HepG2 (cell line): Measurements from ENCODE around the gene HTRA2. TPM values are rescaled to one million over a fixed set of nuclear protein-coding genes. Genes with fewer than 3 reads are reported as not detected.

Source experiments
- AGO1 ChIP-seq: fragments of 200-400 bp; formaldehyde crosslinking; IDR thresholded peaks from 2 replicates; pipeline ENCODE4 v1.6.1; 2017; ENCODE audit warnings: mild to moderate bottlenecking, low read depth, low read length, moderate library complexity; ENCODE audit not compliant: poor library complexity, severe bottlenecking
- ATF7-NPFF ChIP-seq: sonication (generic); formaldehyde crosslinking; IDR thresholded peaks from 2 replicates; pipeline ENCODE4 v1.8.1; 2023; ENCODE audit warnings: mild to moderate bottlenecking, low read depth, missing genetic modification reagents, moderate library complexity
- BRD4 ChIP-seq: sonication (generic); formaldehyde crosslinking; IDR thresholded peaks from 2 replicates; pipeline ENCODE4 v1.4.0; 2020; ENCODE audit warnings: missing genetic modification reagents
- CEBPG ChIP-seq: IDR thresholded peaks from 2 replicates; pipeline ENCODE4 v1.6.1; 2016
- GZF1 ChIP-seq: sonication (generic); formaldehyde crosslinking; IDR thresholded peaks from 2 replicates; pipeline ENCODE4 v1.5.1; 2020; ENCODE audit warnings: mild to moderate bottlenecking, missing genetic modification reagents
- HNRNPK ChIP-seq: fragments of 200-400 bp; formaldehyde crosslinking; IDR thresholded peaks from 2 replicates; pipeline ENCODE4 v1.6.1; 2018; ENCODE audit warnings: low read length, low read depth, moderate library complexity, mild to moderate bottlenecking; ENCODE audit not compliant: poor library complexity, severe bottlenecking
- HNRNPLL ChIP-seq: fragments of 200-400 bp; formaldehyde crosslinking; IDR thresholded peaks from 2 replicates; pipeline ENCODE4 v1.6.1; 2017; ENCODE audit warnings: mild to moderate bottlenecking, low read depth, low read length; ENCODE audit not compliant: poor library complexity, severe bottlenecking
- KMT2A ChIP-seq: sonication (generic); formaldehyde crosslinking; IDR thresholded peaks from 2 replicates; pipeline ENCODE4 v1.4.0; 2020; ENCODE audit warnings: missing genetic modification reagents
- LCORL ChIP-seq, 2 experiments: fragments of 450-650 bp in 1 of 2; sonication (generic) in 1 of 2; formaldehyde crosslinking in 1 of 2; IDR thresholded peaks; 2 replicates each; pipeline versions ENCODE4 v1.5.0 to v1.6.1; 2017 to 2020; ENCODE audit warnings: antibody characterized with exemption in 1 of 2, missing genetic modification reagents in 1 of 2
- MTF1 ChIP-seq: sonication (generic); formaldehyde crosslinking; IDR thresholded peaks from 2 replicates; pipeline ENCODE4 v1.5.0; 2020; ENCODE audit warnings: missing genetic modification reagents
- RXRA ChIP-seq: sonication (generic); formaldehyde crosslinking; IDR thresholded peaks from 2 replicates; pipeline ENCODE4 v1.5.1; 2020; ENCODE audit warnings: missing genetic modification reagents
- TARDBP ChIP-seq: sonication (generic); formaldehyde crosslinking; IDR thresholded peaks from 2 replicates; pipeline ENCODE4 v1.8.0; 2022; ENCODE audit warnings: mild to moderate bottlenecking, missing genetic modification reagents
- ZNF225 ChIP-seq: sonication (generic); formaldehyde crosslinking; IDR thresholded peaks from 2 replicates; pipeline ENCODE4 v1.4.0; 2020; ENCODE audit warnings: mild to moderate bottlenecking, missing genetic modification reagents
- ZNF33B ChIP-seq: sonication (generic); formaldehyde crosslinking; IDR thresholded peaks from 2 replicates; pipeline ENCODE4 v1.5.1; 2020; ENCODE audit warnings: mild to moderate bottlenecking, missing genetic modification reagents
- ZNF672 ChIP-seq: sonication (generic); formaldehyde crosslinking; IDR thresholded peaks from 2 replicates; pipeline ENCODE4 v1.8.1; 2022; ENCODE audit warnings: missing genetic modification reagents
- polyA plus RNA-seq, 8 experiments: library from polyadenylated mRNA; depleted of rRNA in 3 of 8; stranded (reverse) in 7 of 8; unstranded in 1 of 8; fragments of >200 nt; fragmentation: Illumina TruSeq in 4 of 8; extraction: Trizol in 4 of 8; gene quantifications; 2 replicates each; pipeline versions ENCODE4 v1.2.1 to v1.2.3, GENCODE V29; 2011 to 2016; ENCODE audit warnings: low read depth in 4 of 8, missing spikeins in 1 of 8, mixed read lengths in 1 of 8; ENCODE audit not compliant: insufficient read depth in 1 of 8
- total RNA-seq, 5 experiments: library from RNA; depleted of rRNA; stranded (reverse); fragments of >200 nt; fragmentation: Illumina TruSeq; extraction: Trizol; gene quantifications; 2 replicates each; pipeline ENCODE4 v1.2.3, GENCODE V29; 2016; ENCODE audit warnings: low read depth in 1 of 5
- TF ChIP-seq, protein P1 (sequence below): sonication (generic); formaldehyde crosslinking; IDR thresholded peaks from 2 replicates; pipeline ENCODE4 v1.4.0; 2020; ENCODE audit warnings: missing genetic modification reagents
- TF ChIP-seq, protein P2 (sequence below): sonication (generic); formaldehyde crosslinking; IDR thresholded peaks from 2 replicates; pipeline ENCODE4 v1.4.0; 2020; ENCODE audit warnings: mild to moderate bottlenecking, missing genetic modification reagents
- TF ChIP-seq, protein P3 (sequence below): IDR thresholded peaks from 2 replicates; pipeline ENCODE4 v1.6.1; 2018; ENCODE audit warnings: missing genetic modification reagents
- TF ChIP-seq, protein P4 (sequence below), 2 experiments: fragments of 450-650 bp in 1 of 2; sonication (generic) in 1 of 2; formaldehyde crosslinking; IDR thresholded peaks; 2 replicates each; pipeline versions ENCODE4 v1.5.0 to v1.8.0; 2020 to 2022; ENCODE audit warnings: mild to moderate bottlenecking in 1 of 2, missing genetic modification reagents in 1 of 2
- TF ChIP-seq, protein P5 (sequence below): sonication (generic); formaldehyde crosslinking; IDR thresholded peaks from 2 replicates; pipeline ENCODE4 v1.4.0; 2020; ENCODE audit warnings: mild to moderate bottlenecking, missing genetic modification reagents
- TF ChIP-seq, protein P6 (sequence below): IDR thresholded peaks from 2 replicates; pipeline ENCODE4 v1.6.1; 2016; ENCODE audit warnings: missing compliant biosample characterization, missing genetic modification reagents, borderline replicate concordance

HTRA2 gene
- total and polyA plus RNA-seq, 2 of the 13 experiments (the other 11 are each of a cell fraction or from before 2014, with no cell fraction given): 47.7 to 50.3 TPM

DNA sequence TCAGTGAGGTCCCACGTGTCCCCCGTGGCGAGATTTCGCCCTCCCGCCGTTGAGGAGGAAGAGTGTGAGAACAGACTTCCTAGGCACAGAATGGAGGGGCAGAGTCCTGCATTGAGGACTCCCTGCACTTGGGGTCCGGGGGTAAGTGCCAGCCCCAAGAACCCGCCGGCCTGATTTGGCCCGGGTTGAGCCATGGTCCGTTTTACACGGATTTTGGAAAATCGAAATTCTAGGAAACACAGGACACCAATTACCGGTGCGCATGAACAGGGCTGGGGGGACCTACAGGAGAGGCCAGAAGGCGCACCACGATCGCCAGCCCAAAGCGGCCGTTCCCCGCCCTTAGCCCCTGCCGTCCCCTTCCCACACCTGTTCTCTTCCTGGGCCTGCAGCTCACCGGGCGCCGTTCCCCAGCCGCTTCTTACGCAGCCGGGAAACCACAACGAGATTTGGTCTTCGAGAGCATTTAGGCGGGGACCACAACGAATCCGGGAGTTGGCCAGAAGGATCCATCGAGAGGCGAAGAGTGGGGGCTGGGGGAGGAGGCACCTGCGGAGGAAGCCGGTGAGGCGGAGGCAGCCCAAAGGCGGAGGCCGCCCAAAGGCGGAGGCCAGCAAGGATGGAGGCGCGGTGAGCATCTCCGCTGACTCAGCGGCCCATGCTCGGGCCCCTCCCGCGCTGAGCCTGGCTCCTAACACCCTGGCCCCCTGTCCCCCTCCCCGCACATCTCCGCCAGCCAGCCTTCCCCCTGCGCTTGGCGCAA is 15.9 kb upstream of the HTRA2 start (continued):
- TF ChIP-seq, protein P1, sequence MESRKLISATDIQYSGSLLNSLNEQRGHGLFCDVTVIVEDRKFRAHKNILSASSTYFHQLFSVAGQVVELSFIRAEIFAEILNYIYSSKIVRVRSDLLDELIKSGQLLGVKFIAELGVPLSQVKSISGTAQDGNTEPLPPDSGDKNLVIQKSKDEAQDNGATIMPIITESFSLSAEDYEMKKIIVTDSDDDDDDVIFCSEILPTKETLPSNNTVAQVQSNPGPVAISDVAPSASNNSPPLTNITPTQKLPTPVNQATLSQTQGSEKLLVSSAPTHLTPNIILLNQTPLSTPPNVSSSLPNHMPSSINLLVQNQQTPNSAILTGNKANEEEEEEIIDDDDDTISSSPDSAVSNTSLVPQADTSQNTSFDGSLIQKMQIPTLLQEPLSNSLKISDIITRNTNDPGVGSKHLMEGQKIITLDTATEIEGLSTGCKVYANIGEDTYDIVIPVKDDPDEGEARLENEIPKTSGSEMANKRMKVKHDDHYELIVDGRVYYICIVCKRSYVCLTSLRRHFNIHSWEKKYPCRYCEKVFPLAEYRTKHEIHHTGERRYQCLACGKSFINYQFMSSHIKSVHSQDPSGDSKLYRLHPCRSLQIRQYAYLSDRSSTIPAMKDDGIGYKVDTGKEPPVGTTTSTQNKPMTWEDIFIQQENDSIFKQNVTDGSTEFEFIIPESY (CRISPR knock-in tag): peak; percentile 6; the same call in 1 of the 2 replicates
- TF ChIP-seq HNRNPK: peak; percentile 82
- TF ChIP-seq, protein P2, sequence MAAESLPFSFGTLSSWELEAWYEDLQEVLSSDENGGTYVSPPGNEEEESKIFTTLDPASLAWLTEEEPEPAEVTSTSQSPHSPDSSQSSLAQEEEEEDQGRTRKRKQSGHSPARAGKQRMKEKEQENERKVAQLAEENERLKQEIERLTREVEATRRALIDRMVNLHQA: no peak
- TF ChIP-seq, protein P3, sequence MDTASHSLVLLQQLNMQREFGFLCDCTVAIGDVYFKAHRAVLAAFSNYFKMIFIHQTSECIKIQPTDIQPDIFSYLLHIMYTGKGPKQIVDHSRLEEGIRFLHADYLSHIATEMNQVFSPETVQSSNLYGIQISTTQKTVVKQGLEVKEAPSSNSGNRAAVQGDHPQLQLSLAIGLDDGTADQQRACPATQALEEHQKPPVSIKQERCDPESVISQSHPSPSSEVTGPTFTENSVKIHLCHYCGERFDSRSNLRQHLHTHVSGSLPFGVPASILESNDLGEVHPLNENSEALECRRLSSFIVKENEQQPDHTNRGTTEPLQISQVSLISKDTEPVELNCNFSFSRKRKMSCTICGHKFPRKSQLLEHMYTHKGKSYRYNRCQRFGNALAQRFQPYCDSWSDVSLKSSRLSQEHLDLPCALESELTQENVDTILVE (CRISPR knock-in tag): no peak
- peak; percentile 25; the same call in 1 of the 2 replicates for TF ChIP-seq RXRA (CRISPR knock-in tag)
- TF ChIP-seq ATF7-NPFF (CRISPR knock-in tag): no peak
- no peak for TF ChIP-seq KMT2A (CRISPR knock-in tag)
- TF ChIP-seq, protein P4, sequence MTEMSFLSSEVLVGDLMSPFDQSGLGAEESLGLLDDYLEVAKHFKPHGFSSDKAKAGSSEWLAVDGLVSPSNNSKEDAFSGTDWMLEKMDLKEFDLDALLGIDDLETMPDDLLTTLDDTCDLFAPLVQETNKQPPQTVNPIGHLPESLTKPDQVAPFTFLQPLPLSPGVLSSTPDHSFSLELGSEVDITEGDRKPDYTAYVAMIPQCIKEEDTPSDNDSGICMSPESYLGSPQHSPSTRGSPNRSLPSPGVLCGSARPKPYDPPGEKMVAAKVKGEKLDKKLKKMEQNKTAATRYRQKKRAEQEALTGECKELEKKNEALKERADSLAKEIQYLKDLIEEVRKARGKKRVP (CRISPR knock-in tag; IDR thresholded peaks at IDR 0.05): no peak
- 0 out of 2 replicates have a peak, but pooled peaks have one; percentile 27 for TF ChIP-seq GZF1 (CRISPR knock-in tag)
- TF ChIP-seq, protein P5, sequence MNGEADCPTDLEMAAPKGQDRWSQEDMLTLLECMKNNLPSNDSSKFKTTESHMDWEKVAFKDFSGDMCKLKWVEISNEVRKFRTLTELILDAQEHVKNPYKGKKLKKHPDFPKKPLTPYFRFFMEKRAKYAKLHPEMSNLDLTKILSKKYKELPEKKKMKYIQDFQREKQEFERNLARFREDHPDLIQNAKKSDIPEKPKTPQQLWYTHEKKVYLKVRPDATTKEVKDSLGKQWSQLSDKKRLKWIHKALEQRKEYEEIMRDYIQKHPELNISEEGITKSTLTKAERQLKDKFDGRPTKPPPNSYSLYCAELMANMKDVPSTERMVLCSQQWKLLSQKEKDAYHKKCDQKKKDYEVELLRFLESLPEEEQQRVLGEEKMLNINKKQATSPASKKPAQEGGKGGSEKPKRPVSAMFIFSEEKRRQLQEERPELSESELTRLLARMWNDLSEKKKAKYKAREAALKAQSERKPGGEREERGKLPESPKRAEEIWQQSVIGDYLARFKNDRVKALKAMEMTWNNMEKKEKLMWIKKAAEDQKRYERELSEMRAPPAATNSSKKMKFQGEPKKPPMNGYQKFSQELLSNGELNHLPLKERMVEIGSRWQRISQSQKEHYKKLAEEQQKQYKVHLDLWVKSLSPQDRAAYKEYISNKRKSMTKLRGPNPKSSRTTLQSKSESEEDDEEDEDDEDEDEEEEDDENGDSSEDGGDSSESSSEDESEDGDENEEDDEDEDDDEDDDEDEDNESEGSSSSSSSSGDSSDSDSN (CRISPR knock-in tag): no peak
- no peak for TF ChIP-seq BRD4 (CRISPR knock-in tag)
- no peak for TF ChIP-seq ZNF672 (CRISPR knock-in tag)
- TF ChIP-seq AGO1: peak; percentile 6
- no peak for TF ChIP-seq MTF1
- peak; percentile 1 for TF ChIP-seq HNRNPLL
- TF ChIP-seq ZNF33B (CRISPR knock-in tag): no peak
- TF ChIP-seq, protein P6, sequence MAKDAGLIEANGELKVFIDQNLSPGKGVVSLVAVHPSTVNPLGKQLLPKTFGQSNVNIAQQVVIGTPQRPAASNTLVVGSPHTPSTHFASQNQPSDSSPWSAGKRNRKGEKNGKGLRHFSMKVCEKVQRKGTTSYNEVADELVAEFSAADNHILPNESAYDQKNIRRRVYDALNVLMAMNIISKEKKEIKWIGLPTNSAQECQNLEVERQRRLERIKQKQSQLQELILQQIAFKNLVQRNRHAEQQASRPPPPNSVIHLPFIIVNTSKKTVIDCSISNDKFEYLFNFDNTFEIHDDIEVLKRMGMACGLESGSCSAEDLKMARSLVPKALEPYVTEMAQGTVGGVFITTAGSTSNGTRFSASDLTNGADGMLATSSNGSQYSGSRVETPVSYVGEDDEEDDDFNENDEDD (CRISPR knock-in tag): 0 out of 2 replicates have a peak, but pooled peaks have one; percentile 8
- TF ChIP-seq CEBPG (CRISPR knock-in tag): no peak
- no peak for TF ChIP-seq LCORL (IDR thresholded peaks at IDR 0.05)
- TF ChIP-seq LCORL (CRISPR knock-in tag; IDR thresholded peaks at IDR 0.05): 0 out of 2 replicates have a peak, but pooled peaks have one; percentile 5
- TF ChIP-seq ZNF225 (CRISPR knock-in tag): 0 out of 2 replicates have a peak, but pooled peaks have one; percentile 10
- TF ChIP-seq TARDBP (CRISPR knock-in tag): peak; percentile 53; the same call in 1 of the 2 replicates
